ENCODE results near the gene CDC25B.

DNA sequence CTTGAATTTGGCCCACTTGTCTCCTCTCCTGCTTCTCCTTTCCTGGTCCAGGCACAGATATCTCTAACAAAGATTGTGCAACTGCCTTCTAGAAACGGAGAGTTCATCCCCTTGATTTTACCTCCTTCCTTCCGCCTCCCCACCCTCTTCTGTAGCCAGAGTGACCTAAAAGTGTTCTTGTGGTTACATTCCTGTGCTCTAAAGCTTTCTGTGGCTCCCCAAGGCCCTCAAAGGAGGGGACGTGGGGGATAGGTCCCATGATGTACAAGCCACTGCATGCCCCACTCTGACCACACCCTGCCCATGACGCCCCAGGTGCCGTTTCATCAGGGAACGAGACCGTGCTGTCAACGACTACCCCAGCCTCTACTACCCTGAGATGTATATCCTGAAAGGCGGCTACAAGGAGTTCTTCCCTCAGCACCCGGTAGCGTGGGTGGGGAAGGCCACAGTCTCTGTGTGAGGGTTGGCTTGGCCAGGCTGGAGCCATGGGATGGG lies 8.2 kb downstream of the CDC25B start:
- TF ChIP-seq, protein P1, sequence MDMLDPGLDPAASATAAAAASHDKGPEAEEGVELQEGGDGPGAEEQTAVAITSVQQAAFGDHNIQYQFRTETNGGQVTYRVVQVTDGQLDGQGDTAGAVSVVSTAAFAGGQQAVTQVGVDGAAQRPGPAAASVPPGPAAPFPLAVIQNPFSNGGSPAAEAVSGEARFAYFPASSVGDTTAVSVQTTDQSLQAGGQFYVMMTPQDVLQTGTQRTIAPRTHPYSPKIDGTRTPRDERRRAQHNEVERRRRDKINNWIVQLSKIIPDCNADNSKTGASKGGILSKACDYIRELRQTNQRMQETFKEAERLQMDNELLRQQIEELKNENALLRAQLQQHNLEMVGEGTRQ (IDR thresholded peaks at IDR 0.05; ENCODE audit: low read length) = no peak
- no peak for TF ChIP-seq EZH2 (IDR thresholded peaks at IDR 0.05; ENCODE audit: low read depth, low read length, severe bottlenecking)

Data from H1 (cell line).